GM08714 (cell line): ENCODE results near the gene C7.
"Not testable (repeated sequence)": the region's sequence is repeated elsewhere in the genome, so short reads cannot be mapped to it uniquely, and the experiment has no call there.

ENCODE experiments used
- H3K4me3 ChIP-seq: fragments of 200-500 bp; sonication (Bioruptor generic); 2 replicates; pipeline ENCODE4 v1.5.1; 2014; ENCODE audit warnings: mild to moderate bottlenecking, low read length, inconsistent platforms
- ZNF274 ChIP-seq: IDR thresholded peaks from 2 replicates; pipeline ENCODE4 v1.6.1; 2012; ENCODE audit warnings: mild to moderate bottlenecking, low read depth, low read length

Gene C7

GRCh38 chr5:40991168-40991980, 82.1 kb downstream of the C7 start:
- no peak for TF ChIP-seq ZNF274
- H3K4me3 ChIP-seq = no peak overlapping the region

- H3K4me3 ChIP-seq = no peak overlapping the region
- TF ChIP-seq ZNF274 = no peak
Measured at GRCh38 chr5:40991981-40992559, 82.8 kb downstream of the C7 start.

- TF ChIP-seq ZNF274 = no peak
- no peak overlapping the region for H3K4me3 ChIP-seq
Measured at GRCh38 chr5:40995801-40996586, 86.7 kb downstream of the C7 start.

GRCh38 chr5:40999142-40999541, 89.8 kb downstream of the C7 start:
- no peak overlapping the region for H3K4me3 ChIP-seq
- no peak for TF ChIP-seq ZNF274

- no peak overlapping the region for H3K4me3 ChIP-seq
- no peak for TF ChIP-seq ZNF274
Measured at GRCh38 chr5:40999966-41000365, 90.7 kb downstream of the C7 start.

GRCh38 chr5:41003670-41004376, 94.5 kb downstream of the C7 start:
- no peak overlapping the region for H3K4me3 ChIP-seq
- no peak for TF ChIP-seq ZNF274

GRCh38 chr5:41004931-41005330, 95.6 kb downstream of the C7 start:
- TF ChIP-seq ZNF274 = no peak
- H3K4me3 ChIP-seq = no peak overlapping the region

- no peak for TF ChIP-seq ZNF274
- H3K4me3 ChIP-seq = no peak overlapping the region
Measured at GRCh38 chr5:41009232-41009631, 99.9 kb downstream of the C7 start.

GRCh38 chr5:41010572-41010971, 101.3 kb downstream of the C7 start:
- no peak overlapping the region for H3K4me3 ChIP-seq
- no peak for TF ChIP-seq ZNF274

GRCh38 chr5:41012318-41012717, 103.0 kb downstream of the C7 start:
- no peak for TF ChIP-seq ZNF274
- H3K4me3 ChIP-seq = no peak overlapping the region

GRCh38 chr5:41022600-41022999, 113.3 kb downstream of the C7 start:
- H3K4me3 ChIP-seq = not testable (repeated sequence)
